GM23248 (cell line): ENCODE measurements around the gene OR4D9.

ENCODE experiments used
- EZH2 ChIP-seq: fragments of 200-600 bp; sonication (generic); IDR thresholded peaks from 2 replicates; pipeline ENCODE4 v1.6.1; 2018; ENCODE audit warnings: antibody characterized with exemption, mild to moderate bottlenecking; ENCODE audit not compliant: insufficient read depth, poor library complexity, severe bottlenecking
- EZH2phosphoT487 ChIP-seq: fragments of 200-600 bp; sonication (generic); IDR thresholded peaks from 2 replicates; pipeline ENCODE4 v1.6.1; 2018; ENCODE audit warnings: antibody characterized with exemption, moderate library complexity, mild to moderate bottlenecking, low read depth; ENCODE audit not compliant: insufficient read depth

DNA sequence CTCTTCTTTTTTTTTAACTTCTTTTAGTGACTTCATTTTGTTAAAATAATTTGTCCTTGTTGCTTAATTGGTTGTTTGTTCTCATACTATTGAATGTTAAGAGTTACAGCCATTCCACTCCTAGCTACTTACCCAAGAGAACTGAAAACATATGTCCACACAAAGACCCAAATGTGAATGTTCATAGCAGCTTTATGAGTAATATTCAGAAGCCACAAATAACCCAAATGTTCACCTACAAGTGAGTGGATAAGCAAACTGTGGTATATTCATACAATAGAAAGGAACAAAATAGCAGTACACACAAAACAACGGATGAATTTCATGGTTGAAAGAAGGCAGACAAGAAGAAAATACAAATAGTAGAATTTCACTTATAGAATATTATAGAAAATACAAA lies 9.4 kb upstream of the OR4D9 start:
- TF ChIP-seq EZH2phosphoT487, result no peak
- TF ChIP-seq EZH2, result no peak
